PC-3 (cell line): ENCODE data around the gene FAR2.

Experiments
- CTCF ChIP-seq: fragments of 300-600 bp; sonication (generic); conservative IDR thresholded peaks from 2 replicates; pipeline ENCODE4 v1.5.1; 2017; ENCODE audit warnings: antibody characterized with exemption, low read depth, mild to moderate bottlenecking, low read length
- EZH2 ChIP-seq: fragments of 300-600 bp; sonication (generic); IDR thresholded peaks from one replicate; pipeline ENCODE4 v1.6.1; 2017; ENCODE audit warnings: antibody characterized with exemption, mild to moderate bottlenecking, low read length; ENCODE audit not compliant: unreplicated experiment
- EZH2phosphoT487 ChIP-seq: fragments of 300-600 bp; sonication (generic); IDR thresholded peaks from 2 replicates; pipeline ENCODE4 v1.6.1; 2018; ENCODE audit warnings: mild to moderate bottlenecking, antibody characterized with exemption, low read length, borderline replicate concordance

GRCh38 chr12:29270446-29270845 is 121.4 kb downstream of the FAR2 start:
- no peak for TF ChIP-seq CTCF
- TF ChIP-seq EZH2 = no peak
- TF ChIP-seq EZH2phosphoT487 = no peak
